ENCODE results near the gene ARL8A. TPM values are rescaled to one million over a fixed set of nuclear protein-coding genes. Genes with fewer than 3 reads are reported as not detected.

Gene ARL8A
- total and polyA plus RNA-seq, 2 donors (not counting 1 experiment from before 2014, with no cell fraction given) = 67.6 to 70.7 TPM

GRCh38 chr1:202117898-202118371, 26.6 kb downstream of the ARL8A start:
- H3K4me3 Mint-ChIP-seq = no peak overlapping the region
- Histone ChIP-seq H3K4me3 (ENCODE audit: control extremely low read depth in 1 of 5, extremely low read depth in 1 of 5, insufficient read depth in 1 of 5, low read depth in 2 of 5, low read length in 4 of 5) (no peak overlapping the region), H4K20me1 (ENCODE audit: control insufficient read depth, insufficient read depth, low read length, poor library complexity, severe bottlenecking) (no peaks in the 10 kb centered on the region), H3K4me1 (ENCODE audit: control insufficient read depth in 2 of 2, insufficient read depth in 2 of 2, low read length in 2 of 2) (no peaks in the 10 kb centered on the region), H3K9me3 (ENCODE audit: control extremely low read depth in 1 of 3, control insufficient read depth in 2 of 3, insufficient read depth in 1 of 3, low read length in 2 of 3) (no peaks in the 10 kb centered on the region), H3K9ac (ENCODE audit: low read length) (no peak overlapping the region), H3K4me2 (replicated peaks; ENCODE audit: low read depth, low read length, poor library complexity, severe bottlenecking) (no peak overlapping the region), H3K27me3 (replicated peaks in 1 of 4; ENCODE audit: control extremely low read depth in 1 of 4, control insufficient read depth in 3 of 4, insufficient read depth in 4 of 4, low read length in 3 of 4) (peaks cover 0 to 2% (median 0%) of the 10 kb centered on the region in 4 experiments), H3K36me3 (replicated peaks in 1 of 2; ENCODE audit: control extremely low read depth in 1 of 2, control insufficient read depth in 1 of 2, extremely low read depth in 1 of 2, insufficient read depth in 2 of 2, low read length in 1 of 2) (no peaks in the 10 kb centered on the region), H2AFZ (ENCODE audit: insufficient read depth, low read depth, low read length, poor library complexity, severe bottlenecking) (no peak overlapping the region), H3K79me2 (ENCODE audit: control insufficient read depth, insufficient read depth, low read length) (no peaks in the 10 kb centered on the region), H3K27ac (ENCODE audit: low read length in 2 of 2) (no peak overlapping the region)
- TF ChIP-seq EZH2 (IDR thresholded peaks at IDR 0.05; ENCODE audit: borderline replicate concordance, insufficient read depth, low read depth, low read length, poor library complexity, severe bottlenecking) = no peak
- no peak for TF ChIP-seq CTCF (IDR thresholded peaks at IDR 0.05)
- H3K27me3 Mint-ChIP-seq = peaks cover 4% of the 10 kb centered on the region
- no peak for DNase-seq
- H3K4me1 Mint-ChIP-seq = no peaks in the 10 kb centered on the region
- no peak overlapping the region for H3K27ac Mint-ChIP-seq
- no peaks in the 10 kb centered on the region for H3K9me3 Mint-ChIP-seq (ENCODE audit: insufficient read depth)
- no peak for ATAC-seq (ENCODE audit: low read depth)
- POLR2A ChIA-PET = no interaction called here
- CTCF ChIA-PET = interaction anchor here (0.7 kb wide), 1 partner anchor 379 kb away, joined by 3 read pairs; no protein-coding TSS in a partner anchor
- intact Hi-C loops (cut with micrococcal nuclease) = no loop called here
- 93% methylated on average over 10 of the region's 10 CpGs for WGBS (ENCODE audit: insufficient coverage)

DNA sequence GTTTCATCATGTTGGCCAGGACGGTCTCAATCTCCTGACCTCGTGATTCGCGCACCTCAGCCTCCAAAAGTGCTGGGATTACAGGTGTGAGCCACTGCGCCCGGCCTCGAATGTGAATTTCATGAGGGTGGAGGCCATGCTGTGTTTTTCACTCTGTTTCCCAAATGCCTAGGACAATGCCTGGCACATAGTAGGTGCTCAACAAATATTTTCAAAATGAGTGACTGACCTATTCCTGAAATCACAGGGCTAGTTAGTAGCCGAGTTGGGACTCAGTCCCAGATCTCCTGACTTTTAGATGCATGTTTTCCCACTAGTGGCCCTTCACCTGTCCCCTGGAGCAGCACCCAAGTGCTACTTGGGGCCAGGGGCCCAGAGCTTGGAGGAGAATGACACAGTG, 28.2 kb downstream of the ARL8A start:
- ChIA-PET POLR2A (no interaction called here), CTCF (no interaction called here)
- Histone ChIP-seq H3K4me3 (ENCODE audit: control extremely low read depth in 1 of 5, extremely low read depth in 1 of 5, insufficient read depth in 1 of 5, low read depth in 2 of 5, low read length in 4 of 5) (no peak overlapping the region), H3K9me3 (ENCODE audit: control extremely low read depth in 1 of 3, control insufficient read depth in 2 of 3, insufficient read depth in 1 of 3, low read length in 2 of 3) (no peaks in the 10 kb centered on the region), H3K9ac (ENCODE audit: low read length) (no peak overlapping the region), H4K20me1 (ENCODE audit: control insufficient read depth, insufficient read depth, low read length, poor library complexity, severe bottlenecking) (no peaks in the 10 kb centered on the region), H3K4me2 (replicated peaks; ENCODE audit: low read depth, low read length, poor library complexity, severe bottlenecking) (no peak overlapping the region), H3K36me3 (replicated peaks in 1 of 2; ENCODE audit: control extremely low read depth in 1 of 2, control insufficient read depth in 1 of 2, extremely low read depth in 1 of 2, insufficient read depth in 2 of 2, low read length in 1 of 2) (no peaks in the 10 kb centered on the region), H2AFZ (ENCODE audit: insufficient read depth, low read depth, low read length, poor library complexity, severe bottlenecking) (no peak overlapping the region), H3K79me2 (ENCODE audit: control insufficient read depth, insufficient read depth, low read length) (no peaks in the 10 kb centered on the region), H3K27me3 (replicated peaks in 1 of 4; ENCODE audit: control extremely low read depth in 1 of 4, control insufficient read depth in 3 of 4, insufficient read depth in 4 of 4, low read length in 3 of 4) (peaks cover 0 to 2% (median 0%) of the 10 kb centered on the region in 4 experiments), H3K27ac (ENCODE audit: low read length in 2 of 2) (no peak overlapping the region), H3K4me1 (ENCODE audit: control insufficient read depth in 2 of 2, insufficient read depth in 2 of 2, low read length in 2 of 2) (no peaks in the 10 kb centered on the region)
- Mint-ChIP-seq H3K4me1 (no peaks in the 10 kb centered on the region), H3K9me3 (ENCODE audit: insufficient read depth) (no peaks in the 10 kb centered on the region), H3K4me3 (no peak overlapping the region), H3K27ac (no peak overlapping the region), H3K27me3 (no peaks in the 10 kb centered on the region)
- intact Hi-C loops (cut with micrococcal nuclease) = no loop called here
- DNase-seq = no peak
- WGBS (ENCODE audit: insufficient coverage) = 95% methylated on average over 4 of the region's 8 CpGs
- ATAC-seq (ENCODE audit: low read depth) = no peak
- TF ChIP-seq CTCF (IDR thresholded peaks at IDR 0.05) (no peak), EZH2 (IDR thresholded peaks at IDR 0.05; ENCODE audit: borderline replicate concordance, insufficient read depth, low read depth, low read length, poor library complexity, severe bottlenecking) (no peak)

Measured in B cell (primary cell).